RPMI8226 (cell line): ENCODE measurements around the gene NCKAP1.
"Not testable (repeated sequence)": the region's sequence is repeated elsewhere in the genome, so short reads cannot be mapped to it uniquely, and the experiment has no call there.

Experiments
- DNase-seq: peaks from one replicate; pipeline ENCODE4 v3.0.0-alpha.2; 2015

NCKAP1 gene

GRCh38 chr2:182999348-183000028, 38.8 kb downstream of the NCKAP1 start:
- DNase-seq = no peak

GRCh38 chr2:182994228-182994912, 43.9 kb downstream of the NCKAP1 start:
- DNase-seq = no peak

- no peak for DNase-seq
Observed at GRCh38 chr2:182982941-182983340, 55.3 kb downstream of the NCKAP1 start.

- DNase-seq = not testable (repeated sequence)
Observed at GRCh38 chr2:182981475-182981874, 56.8 kb downstream of the NCKAP1 start.

GRCh38 chr2:182980652-182981051, 57.6 kb downstream of the NCKAP1 start:
- DNase-seq = no peak

- peak; percentile 6 for DNase-seq
Observed at GRCh38 chr2:182980115-182980514, 58.1 kb downstream of the NCKAP1 start.

- no peak for DNase-seq
Observed at GRCh38 chr2:182977463-182977862, 60.8 kb downstream of the NCKAP1 start.

GRCh38 chr2:182973441-182974352, 64.6 kb downstream of the NCKAP1 start:
- no peak for DNase-seq

GRCh38 chr2:182972548-182972942, 65.7 kb downstream of the NCKAP1 start:
- no peak for DNase-seq

- no peak for DNase-seq
Observed at GRCh38 chr2:182971820-182972547, 66.3 kb downstream of the NCKAP1 start.

- DNase-seq = no peak
Observed at GRCh38 chr2:182970486-182970885, 67.8 kb downstream of the NCKAP1 start.

- no peak for DNase-seq
Observed at GRCh38 chr2:182968493-182968892, 69.8 kb downstream of the NCKAP1 start.

- DNase-seq = not testable (repeated sequence)
Observed at GRCh38 chr2:182966356-182966755, 71.9 kb downstream of the NCKAP1 start.

- no peak for DNase-seq
Observed at GRCh38 chr2:182962641-182963040, 75.6 kb downstream of the NCKAP1 start.

GRCh38 chr2:182960869-182961268, 77.4 kb downstream of the NCKAP1 start:
- DNase-seq = not testable (repeated sequence)

GRCh38 chr2:182954789-182955188, 83.5 kb downstream of the NCKAP1 start:
- no peak for DNase-seq

- DNase-seq = no peak
Observed at GRCh38 chr2:182952741-182953450, 85.4 kb downstream of the NCKAP1 start.

- no peak for DNase-seq
Observed at GRCh38 chr2:182951948-182952663, 86.2 kb downstream of the NCKAP1 start.

- no peak for DNase-seq
Observed at GRCh38 chr2:182950546-182950945, 87.7 kb downstream of the NCKAP1 start.

- DNase-seq = no peak
Observed at GRCh38 chr2:182949572-182950189, 88.6 kb downstream of the NCKAP1 start.

- no peak for DNase-seq
Observed at GRCh38 chr2:182949052-182949451, 89.2 kb downstream of the NCKAP1 start.
